ELR (cell line): Measurements from ENCODE around the gene AKAP12.

Source experiments
- DNase-seq: peaks from one replicate; pipeline ENCODE4 v3.0.0-alpha.2; 2015; ENCODE audit warnings: low read depth

AKAP12 gene

GRCh38 chr6:151240036-151240685 is 394 bp downstream of the AKAP12 start:
- peak; percentile 90 for DNase-seq

DNA sequence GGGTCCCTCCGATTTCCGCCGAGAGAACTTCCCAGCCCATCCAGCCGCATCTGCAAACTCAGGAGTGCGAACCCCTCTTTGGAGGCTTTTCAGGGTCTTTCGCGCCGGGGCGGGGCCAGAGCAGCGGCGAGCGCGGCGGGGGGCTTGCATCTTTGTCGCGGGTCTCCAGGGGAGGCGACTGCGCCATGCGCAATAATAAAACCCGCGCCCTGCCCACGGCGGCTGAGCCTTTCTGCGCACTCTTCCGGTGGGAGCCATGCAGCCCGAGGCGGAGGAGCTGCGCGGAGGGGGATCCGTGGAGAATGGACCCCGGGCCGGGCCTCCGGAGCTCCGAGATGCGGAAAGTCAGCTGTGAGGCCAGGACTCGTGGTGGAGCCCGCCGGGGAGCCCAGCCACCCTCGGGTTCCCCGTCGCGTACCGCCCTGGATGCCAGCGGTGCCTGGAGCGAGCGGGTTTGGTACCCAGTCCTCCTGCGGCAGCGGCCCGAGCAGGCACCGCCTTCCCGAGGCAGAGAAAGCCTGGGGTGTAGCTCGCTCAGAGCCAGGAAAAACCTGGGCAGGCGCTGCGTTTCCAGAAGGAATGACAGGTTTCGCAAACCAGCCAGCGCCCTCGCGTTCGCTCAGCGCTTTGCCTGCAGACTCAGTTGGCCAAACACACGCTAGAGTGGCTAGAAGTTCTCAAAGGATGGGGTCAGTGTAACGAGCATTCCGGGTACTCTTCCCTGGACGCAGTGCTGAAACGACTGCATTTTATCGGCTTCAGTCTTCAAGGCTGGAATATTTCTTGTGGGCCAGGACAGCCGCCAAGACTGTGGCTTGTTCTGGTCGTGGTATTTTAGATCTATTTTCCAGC is 1.2 kb downstream of the AKAP12 start:
- DNase-seq = peak; percentile 75

DNA sequence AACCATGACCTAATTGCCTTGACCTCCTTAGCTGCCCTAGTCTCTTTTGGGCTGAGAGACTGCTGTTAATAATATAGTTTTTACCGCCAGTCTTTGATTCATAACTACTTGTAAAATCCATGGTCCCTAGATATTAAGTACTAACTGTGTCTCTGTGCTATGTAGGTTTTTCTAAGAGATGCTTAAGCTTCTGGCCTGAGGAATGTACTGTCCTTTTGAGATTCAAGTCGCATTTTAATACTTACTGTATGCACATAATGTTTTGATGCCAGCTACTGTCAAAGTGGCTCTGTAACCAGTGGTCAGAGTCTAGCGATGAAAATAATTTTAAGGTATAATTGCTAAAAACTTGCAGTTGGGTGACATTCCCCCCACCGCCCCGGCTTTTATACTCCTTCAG is 2.1 kb downstream of the AKAP12 start:
- no peak for DNase-seq

DNA sequence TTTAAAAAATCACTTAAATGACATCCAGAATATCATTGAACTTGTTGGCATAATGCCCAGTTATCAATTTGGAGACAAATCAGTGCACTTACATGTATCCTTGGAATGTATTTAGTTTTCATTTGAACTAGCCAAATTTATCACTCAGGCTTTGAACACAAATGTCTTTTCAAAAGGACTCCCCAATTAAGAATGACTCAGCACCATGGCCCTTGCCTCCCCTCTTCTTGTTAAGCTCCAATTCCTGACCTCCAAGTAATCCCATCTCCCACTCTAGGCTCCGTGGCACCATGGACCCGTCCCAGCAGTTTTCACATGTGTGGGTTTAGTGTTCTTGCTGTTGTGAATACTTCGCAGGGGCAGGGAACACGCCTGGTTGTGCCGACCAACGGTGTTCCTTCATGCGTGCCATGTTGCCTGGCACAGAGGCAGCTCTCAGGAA is 2.7 kb downstream of the AKAP12 start:
- no peak for DNase-seq

GRCh38 chr6:151243481-151243880 is 3.7 kb downstream of the AKAP12 start:
- no peak for DNase-seq

GRCh38 chr6:151247490-151247889 is 7.7 kb downstream of the AKAP12 start:
- DNase-seq = no peak

GRCh38 chr6:151248295-151248694 is 8.5 kb downstream of the AKAP12 start:
- DNase-seq = no peak

DNA sequence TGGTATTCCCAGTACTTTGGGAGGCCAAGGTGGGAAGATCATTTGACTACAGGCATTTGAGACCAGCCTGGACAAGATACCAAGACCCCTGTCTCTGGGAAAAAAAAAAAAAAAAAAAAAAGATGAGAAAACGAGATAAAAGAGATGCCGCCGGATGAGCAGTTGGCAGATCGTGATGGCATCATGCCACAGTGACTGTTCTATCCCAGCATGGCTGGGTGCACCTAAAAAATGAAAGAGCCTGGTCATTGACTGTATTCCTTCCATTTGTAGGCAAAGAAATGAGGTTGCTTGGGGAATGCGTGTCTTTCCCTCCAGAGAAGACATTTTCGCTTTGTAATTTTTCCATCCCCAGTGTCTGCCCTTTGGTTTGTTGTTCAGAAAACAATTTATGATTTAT is 12.9 kb downstream of the AKAP12 start:
- DNase-seq = no peak

DNA sequence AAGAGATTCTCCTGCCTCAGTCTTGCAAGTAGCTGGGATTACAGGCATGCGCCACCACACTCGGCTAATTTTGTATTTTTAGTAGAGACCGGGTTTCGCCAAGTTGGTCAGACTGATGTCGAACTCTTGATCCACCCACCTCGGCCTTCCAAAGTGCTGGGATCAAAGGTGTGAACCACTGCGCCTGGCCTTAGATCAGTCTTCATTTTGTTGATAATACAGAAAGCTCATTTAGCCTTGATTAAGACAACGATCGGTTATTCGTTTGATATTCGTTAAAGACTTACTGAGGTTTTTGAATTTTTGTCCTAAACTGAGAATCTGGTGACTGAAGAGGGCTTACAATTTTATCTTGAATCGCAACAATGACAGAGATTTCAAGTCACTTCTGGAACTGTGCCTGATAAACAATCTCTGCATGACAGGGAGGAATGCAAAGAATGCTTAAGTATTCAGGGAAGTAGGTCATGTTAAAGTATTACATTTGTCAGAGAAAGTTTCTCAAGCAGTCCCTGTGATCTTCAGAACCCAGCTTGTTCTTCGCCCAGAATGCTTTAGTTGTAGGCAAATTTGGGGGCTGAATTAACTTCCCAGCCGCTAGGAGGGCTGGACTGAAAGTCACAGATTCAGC is 14.8 kb downstream of the AKAP12 start:
- peak; percentile 55 for DNase-seq

GRCh38 chr6:151255811-151256210 is 16.0 kb downstream of the AKAP12 start:
- no peak for DNase-seq

DNA sequence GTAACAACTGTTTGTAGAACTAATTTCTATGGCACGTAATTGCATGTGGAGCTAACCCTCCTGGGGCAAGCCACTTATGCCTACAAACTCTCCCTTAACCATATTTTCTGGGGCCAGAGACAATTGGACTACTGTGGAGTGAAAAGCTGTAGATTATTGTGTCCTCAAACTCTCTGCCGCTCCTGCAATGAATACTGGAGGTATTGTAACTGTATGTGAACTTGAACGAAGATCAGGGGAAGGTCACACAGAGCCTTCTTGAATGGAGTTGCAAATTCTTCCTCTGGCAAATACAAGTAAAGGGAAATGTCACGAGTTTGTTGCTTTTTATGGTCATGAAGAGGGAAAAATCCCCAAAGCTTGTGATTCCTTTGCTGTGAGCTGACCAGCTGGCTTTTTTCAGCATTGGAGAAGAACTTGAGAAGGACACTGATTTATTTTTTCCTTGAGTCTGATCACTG is 18.2 kb downstream of the AKAP12 start:
- no peak for DNase-seq

GRCh38 chr6:151260205-151260604 is 20.4 kb downstream of the AKAP12 start:
- no peak for DNase-seq

- DNase-seq = no peak
Measured at GRCh38 chr6:151263035-151263434, 23.3 kb downstream of the AKAP12 start.

DNA sequence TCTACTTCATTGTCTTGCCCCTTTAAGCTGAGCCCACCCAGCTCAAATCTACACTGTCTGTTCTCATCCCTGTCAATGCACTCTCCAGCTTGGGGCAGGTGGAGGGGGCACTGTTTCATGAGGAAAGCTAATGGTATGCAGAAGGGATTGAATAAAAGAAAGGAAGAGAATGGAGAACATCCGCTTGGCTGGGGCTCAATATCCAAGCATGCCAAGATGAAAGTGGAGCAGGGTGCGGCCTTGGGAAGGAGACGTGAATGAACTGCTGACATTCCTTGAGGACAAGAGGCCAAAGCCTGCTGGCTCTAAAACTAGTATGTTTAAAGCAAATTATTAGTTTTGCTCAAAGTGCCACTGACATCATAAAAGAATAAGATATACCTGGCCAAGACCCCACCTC is 24.2 kb downstream of the AKAP12 start:
- no peak for DNase-seq

DNA sequence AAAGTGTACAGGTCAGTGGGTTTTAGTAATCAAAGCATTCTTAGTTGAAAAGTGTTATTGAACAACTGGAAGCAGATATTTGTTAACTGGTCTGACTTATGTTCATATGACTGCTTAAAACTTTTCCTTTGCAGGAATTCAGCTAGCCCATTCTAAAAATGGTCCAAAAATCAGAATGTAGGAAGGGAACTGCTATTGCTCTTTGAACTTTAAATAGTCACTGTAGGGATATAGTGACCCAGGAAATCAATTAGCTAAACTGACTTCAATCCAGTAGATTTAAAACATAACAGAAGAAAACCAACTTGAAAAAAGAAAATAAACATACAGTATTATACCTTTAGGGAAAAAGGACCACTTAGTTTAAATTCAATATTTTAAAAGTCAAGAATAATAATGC is 25.5 kb downstream of the AKAP12 start:
- no peak for DNase-seq

DNA sequence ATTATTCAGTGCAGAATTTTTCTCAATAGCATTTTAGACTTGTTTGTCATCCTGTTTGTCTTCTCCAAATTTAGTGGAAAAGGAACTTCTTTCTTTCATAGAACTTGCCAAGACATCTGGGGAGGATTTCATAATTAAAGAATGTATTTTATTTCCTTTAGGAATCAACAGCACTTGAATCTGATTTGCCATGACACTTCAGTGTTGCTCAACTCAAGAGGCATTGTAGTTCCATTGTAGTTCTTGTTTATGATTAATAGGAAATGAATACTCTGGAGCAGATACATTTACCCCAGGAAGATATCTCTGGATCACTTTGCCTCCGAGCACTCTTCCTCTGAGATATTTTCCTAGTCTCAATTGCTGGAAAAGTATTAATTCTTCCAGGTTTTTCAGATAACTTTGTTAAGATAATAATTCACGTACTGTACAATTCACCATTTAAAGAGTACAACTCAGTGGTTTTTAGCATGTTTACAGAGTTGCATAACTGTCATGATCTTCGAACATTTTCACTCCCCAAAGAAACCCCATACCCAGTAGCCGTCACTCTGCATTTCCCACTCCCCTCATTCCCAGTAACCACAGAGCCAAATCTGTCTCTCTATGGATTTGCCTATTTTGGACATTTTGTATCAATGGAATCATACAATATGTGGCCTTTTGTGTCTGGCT is 29.7 kb downstream of the AKAP12 start:
- peak; percentile 66 for DNase-seq

DNA sequence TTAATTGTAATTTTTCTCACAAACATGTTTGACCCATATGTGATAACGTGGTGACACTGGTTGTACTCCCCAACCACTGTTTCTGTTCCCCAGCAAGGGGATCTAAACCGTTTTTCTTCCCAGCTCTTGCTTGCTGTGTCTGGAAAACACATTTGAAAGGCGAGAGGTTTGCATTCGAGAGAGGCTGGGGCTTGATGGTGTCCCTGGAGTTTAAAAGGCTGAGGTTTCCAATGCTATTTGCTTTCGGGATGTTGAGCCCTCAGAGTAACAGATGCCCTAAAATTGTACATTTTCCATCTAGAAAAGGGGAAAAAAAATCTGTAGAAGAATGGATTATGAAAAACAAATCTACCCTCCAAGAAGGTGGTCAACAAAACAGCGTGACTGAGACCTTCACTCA is 35.4 kb downstream of the AKAP12 start:
- no peak for DNase-seq

- DNase-seq = no peak
Measured at GRCh38 chr6:151275566-151275965, 35.8 kb downstream of the AKAP12 start.

DNA sequence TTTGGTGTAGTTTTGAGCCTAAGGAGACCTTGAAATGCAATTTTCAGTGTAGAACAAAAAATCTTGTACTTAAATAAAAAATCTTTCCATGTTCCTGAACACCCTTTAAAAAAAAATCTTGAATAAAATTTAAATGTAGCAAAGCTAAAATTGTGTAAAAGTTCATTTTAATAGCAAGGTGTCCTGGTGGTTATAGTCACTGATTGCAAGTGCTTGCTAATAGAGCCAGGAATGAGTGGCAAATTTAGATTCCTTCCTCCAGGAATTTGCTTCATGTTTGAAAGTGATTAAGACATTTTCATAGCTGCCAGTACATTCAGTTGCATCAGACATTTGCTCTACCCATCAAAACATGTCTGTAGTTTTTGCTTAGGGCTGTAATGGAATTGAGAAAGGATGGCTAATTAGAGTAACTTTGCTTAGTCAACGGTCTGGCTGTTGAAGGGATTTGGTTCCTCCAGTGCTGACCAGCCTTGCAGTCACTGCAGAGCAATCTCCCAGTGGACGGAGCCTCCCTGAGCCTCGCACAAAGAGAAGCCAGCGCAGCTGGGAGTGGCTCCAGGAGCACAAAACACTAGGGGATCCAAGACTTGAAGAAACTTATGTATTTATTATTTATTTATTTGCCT is 36.5 kb downstream of the AKAP12 start:
- DNase-seq = peak; percentile 18

DNA sequence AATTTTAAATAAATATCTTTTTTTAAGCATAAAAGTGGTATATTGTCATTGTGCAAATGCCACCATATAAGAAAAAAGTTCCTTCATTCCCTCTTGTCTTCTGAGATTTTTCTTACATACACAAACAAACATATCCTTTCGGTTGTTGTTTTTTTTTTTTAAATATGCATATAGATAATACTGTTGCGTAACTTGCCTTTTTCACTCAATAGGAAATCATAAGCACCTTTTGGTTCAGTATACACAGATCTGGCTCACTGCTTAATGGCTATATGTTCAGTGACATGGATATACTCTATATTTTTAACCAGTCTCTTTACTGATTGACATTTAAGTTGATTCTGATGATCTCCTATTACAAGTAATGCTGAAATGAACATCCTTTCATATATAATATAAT is 40.1 kb downstream of the AKAP12 start:
- DNase-seq = no peak

DNA sequence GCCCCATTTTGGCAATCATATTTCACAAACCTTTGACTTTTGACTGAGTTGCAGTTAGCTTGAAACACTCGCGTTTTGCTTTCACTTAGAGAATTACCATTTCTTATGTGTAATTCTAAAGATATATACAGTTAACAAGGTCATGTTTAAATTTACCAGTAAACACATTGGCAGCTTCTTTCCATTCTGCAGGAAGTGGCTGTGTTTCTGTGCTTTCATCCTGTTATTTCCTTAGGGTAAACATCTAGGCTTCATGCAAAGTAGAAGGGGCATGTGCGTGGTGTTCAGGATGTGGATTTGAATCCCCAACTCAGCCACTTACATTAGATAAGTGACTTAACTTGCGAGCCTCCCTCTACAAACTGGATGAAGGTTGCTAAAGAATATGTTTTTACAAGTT is 41.1 kb downstream of the AKAP12 start:
- DNase-seq = no peak

DNA sequence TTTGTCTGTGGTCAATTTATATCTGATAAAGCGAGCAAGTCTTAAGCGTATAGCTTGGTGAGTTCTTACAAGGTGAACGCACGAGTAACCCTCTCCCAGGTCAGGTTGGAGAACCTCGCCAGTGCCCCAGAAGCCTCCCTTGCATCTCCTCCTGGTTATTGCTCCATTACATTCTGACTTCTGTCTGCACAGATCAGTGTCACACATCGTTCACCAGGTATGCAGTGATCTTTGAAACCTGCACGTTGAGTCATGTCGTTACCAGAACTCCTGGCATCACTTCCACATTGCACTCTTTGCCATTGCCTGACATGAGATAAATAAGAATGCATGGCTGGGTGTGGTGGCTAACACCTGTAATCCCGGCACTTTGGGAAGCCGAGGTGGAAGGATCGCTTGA is 44.2 kb downstream of the AKAP12 start:
- no peak for DNase-seq
